Measurements from ENCODE around the gene SPAAR. TPM values are rescaled to one million over a fixed set of nuclear protein-coding genes. Genes with fewer than 3 reads are reported as not detected.
A peak's percentile ranks its signal among the peaks of the same experiment; 100 is the strongest.

Gene SPAAR
- total and polyA plus RNA-seq, 9 of the 15 experiments (the other 6 are each of a cell fraction or from before 2014, with no cell fraction given), result not detected

DNA sequence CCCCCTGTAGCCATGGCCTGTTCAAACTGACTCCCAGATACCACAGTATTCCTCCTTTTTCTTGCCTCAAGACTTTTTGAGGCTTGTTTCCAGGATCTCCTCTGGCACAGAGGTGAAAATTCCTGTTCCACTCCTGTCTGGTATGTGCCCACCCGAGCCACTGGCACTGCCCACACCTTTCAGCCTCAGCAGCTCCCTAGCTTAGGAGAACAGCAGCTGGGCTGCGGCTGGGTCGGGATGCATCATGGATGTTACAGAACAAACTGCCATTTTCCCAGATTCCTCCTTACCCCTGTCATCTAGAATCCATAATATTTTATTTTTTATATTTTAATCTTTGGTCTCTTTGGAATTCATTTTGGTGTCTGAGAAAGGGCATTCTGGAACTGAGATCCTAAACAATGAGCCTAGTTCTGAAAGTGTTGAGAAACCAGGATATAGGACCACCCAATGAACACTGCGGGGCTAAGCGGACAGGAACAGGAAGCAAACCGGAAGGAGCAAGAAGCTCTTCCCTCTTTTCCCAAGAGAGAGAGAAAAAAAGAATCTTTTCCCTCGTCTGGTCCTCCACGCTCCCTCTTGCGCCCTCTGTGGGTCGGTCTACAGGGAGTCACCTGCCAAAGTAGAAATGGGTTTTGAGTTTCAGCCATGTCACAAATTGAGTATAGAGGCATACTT is 36.2 kb downstream of the SPAAR start (continued):
- TF ChIP-seq, protein P1, sequence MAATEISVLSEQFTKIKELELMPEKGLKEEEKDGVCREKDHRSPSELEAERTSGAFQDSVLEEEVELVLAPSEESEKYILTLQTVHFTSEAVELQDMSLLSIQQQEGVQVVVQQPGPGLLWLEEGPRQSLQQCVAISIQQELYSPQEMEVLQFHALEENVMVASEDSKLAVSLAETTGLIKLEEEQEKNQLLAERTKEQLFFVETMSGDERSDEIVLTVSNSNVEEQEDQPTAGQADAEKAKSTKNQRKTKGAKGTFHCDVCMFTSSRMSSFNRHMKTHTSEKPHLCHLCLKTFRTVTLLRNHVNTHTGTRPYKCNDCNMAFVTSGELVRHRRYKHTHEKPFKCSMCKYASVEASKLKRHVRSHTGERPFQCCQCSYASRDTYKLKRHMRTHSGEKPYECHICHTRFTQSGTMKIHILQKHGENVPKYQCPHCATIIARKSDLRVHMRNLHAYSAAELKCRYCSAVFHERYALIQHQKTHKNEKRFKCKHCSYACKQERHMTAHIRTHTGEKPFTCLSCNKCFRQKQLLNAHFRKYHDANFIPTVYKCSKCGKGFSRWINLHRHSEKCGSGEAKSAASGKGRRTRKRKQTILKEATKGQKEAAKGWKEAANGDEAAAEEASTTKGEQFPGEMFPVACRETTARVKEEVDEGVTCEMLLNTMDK (IDR thresholded peaks at IDR 0.05; ENCODE audit: borderline replicate concordance, insufficient read depth, low read depth, low read length, poor library complexity, severe bottlenecking), result peak; percentile 10
- TF ChIP-seq HDAC3 (IDR thresholded peaks at IDR 0.05; ENCODE audit: borderline replicate concordance, partially characterized antibody) (no peak), ZNF764 (CRISPR knock-in tag; IDR thresholded peaks at IDR 0.05; ENCODE audit: low read depth) (no peak), CBX3 (IDR thresholded peaks at IDR 0.05; ENCODE audit: borderline replicate concordance in 1 of 2, low read length in 2 of 2) (no peak; a peak in 1 of 3 replicates), ZNF282 (CRISPR knock-in tag; IDR thresholded peaks at IDR 0.05) (no peak), ZFP1 (CRISPR knock-in tag; IDR thresholded peaks at IDR 0.05) (no peak), PHB (CRISPR knock-in tag; IDR thresholded peaks at IDR 0.05) (no peak), ETV5 (CRISPR knock-in tag; IDR thresholded peaks at IDR 0.05; ENCODE audit: low read depth) (no peak), CHCHD3 (CRISPR knock-in tag; IDR thresholded peaks at IDR 0.05) (no peak), TRIM24 (IDR thresholded peaks at IDR 0.05) (0 out of 4 replicates have a peak, but pooled peaks of 1 of the 2 experiments have one; percentile 6), PHF20 (IDR thresholded peaks at IDR 0.05; ENCODE audit: partially characterized antibody) (peak; percentile 62), ZKSCAN8 (CRISPR knock-in tag; IDR thresholded peaks at IDR 0.05) (no peak)
- TF ChIP-seq, protein P2, sequence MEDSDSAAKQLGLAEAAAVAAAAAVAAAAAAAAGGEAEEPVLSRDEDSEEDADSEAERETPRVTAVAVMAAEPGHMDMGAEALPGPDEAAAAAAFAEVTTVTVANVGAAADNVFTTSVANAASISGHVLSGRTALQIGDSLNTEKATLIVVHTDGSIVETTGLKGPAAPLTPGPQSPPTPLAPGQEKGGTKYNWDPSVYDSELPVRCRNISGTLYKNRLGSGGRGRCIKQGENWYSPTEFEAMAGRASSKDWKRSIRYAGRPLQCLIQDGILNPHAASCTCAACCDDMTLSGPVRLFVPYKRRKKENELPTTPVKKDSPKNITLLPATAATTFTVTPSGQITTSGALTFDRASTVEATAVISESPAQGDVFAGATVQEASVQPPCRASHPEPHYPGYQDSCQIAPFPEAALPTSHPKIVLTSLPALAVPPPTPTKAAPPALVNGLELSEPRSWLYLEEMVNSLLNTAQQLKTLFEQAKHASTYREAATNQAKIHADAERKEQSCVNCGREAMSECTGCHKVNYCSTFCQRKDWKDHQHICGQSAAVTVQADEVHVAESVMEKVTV (CRISPR knock-in tag; IDR thresholded peaks at IDR 0.05), result peak; percentile 45; the same call in 1 of the 2 replicates
- TF ChIP-seq, protein P3, sequence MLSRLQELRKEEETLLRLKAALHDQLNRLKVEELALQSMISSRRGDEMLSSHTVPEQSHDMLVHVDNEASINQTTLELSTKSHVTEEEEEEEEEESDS (CRISPR knock-in tag; IDR thresholded peaks at IDR 0.05), result no peak
- TF ChIP-seq, protein P4, sequence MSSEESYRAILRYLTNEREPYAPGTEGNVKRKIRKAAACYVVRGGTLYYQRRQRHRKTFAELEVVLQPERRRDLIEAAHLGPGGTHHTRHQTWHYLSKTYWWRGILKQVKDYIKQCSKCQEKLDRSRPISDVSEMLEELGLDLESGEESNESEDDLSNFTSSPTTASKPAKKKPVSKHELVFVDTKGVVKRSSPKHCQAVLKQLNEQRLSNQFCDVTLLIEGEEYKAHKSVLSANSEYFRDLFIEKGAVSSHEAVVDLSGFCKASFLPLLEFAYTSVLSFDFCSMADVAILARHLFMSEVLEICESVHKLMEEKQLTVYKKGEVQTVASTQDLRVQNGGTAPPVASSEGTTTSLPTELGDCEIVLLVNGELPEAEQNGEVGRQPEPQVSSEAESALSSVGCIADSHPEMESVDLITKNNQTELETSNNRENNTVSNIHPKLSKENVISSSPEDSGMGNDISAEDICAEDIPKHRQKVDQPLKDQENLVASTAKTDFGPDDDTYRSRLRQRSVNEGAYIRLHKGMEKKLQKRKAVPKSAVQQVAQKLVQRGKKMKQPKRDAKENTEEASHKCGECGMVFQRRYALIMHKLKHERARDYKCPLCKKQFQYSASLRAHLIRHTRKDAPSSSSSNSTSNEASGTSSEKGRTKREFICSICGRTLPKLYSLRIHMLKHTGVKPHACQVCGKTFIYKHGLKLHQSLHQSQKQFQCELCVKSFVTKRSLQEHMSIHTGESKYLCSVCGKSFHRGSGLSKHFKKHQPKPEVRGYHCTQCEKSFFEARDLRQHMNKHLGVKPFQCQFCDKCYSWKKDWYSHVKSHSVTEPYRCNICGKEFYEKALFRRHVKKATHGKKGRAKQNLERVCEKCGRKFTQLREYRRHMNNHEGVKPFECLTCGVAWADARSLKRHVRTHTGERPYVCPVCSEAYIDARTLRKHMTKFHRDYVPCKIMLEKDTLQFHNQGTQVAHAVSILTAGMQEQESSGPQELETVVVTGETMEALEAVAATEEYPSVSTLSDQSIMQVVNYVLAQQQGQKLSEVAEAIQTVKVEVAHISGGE (CRISPR knock-in tag; IDR thresholded peaks at IDR 0.05), result 0 out of 6 replicates have a peak, but pooled peaks of 1 of the 3 experiments have one; percentile 26
- TF ChIP-seq, protein P5, sequence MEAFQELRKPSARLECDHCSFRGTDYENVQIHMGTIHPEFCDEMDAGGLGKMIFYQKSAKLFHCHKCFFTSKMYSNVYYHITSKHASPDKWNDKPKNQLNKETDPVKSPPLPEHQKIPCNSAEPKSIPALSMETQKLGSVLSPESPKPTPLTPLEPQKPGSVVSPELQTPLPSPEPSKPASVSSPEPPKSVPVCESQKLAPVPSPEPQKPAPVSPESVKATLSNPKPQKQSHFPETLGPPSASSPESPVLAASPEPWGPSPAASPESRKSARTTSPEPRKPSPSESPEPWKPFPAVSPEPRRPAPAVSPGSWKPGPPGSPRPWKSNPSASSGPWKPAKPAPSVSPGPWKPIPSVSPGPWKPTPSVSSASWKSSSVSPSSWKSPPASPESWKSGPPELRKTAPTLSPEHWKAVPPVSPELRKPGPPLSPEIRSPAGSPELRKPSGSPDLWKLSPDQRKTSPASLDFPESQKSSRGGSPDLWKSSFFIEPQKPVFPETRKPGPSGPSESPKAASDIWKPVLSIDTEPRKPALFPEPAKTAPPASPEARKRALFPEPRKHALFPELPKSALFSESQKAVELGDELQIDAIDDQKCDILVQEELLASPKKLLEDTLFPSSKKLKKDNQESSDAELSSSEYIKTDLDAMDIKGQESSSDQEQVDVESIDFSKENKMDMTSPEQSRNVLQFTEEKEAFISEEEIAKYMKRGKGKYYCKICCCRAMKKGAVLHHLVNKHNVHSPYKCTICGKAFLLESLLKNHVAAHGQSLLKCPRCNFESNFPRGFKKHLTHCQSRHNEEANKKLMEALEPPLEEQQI (IDR thresholded peaks at IDR 0.05), result peak; percentile 68; the same call in 1 of the 2 replicates

All from K562 (cell line).